ENCODE measurements around the gene RDH12.

DNA sequence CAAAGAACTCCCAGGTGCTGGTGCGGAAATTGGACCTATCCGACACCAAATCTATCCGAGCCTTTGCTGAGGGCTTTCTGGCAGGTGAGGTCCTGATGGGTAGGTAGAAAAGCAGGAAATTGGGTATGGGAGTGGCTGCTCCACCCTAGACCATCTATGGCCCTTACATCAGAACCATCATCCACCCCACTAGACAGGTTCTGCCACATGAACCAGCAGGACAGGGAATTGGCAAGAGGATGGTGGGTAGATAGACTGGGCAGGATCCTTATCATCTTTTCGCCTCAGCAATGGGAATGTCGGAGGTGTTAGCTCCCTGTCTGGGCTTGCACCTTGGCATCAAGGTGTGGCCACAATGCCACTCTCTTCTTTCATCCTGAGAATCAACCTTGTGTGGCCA is 23.5 kb downstream of the RDH12 start:
- no peak for TF ChIP-seq POLR2A (IDR thresholded peaks at IDR 0.05)
- TF ChIP-seq, protein P1, sequence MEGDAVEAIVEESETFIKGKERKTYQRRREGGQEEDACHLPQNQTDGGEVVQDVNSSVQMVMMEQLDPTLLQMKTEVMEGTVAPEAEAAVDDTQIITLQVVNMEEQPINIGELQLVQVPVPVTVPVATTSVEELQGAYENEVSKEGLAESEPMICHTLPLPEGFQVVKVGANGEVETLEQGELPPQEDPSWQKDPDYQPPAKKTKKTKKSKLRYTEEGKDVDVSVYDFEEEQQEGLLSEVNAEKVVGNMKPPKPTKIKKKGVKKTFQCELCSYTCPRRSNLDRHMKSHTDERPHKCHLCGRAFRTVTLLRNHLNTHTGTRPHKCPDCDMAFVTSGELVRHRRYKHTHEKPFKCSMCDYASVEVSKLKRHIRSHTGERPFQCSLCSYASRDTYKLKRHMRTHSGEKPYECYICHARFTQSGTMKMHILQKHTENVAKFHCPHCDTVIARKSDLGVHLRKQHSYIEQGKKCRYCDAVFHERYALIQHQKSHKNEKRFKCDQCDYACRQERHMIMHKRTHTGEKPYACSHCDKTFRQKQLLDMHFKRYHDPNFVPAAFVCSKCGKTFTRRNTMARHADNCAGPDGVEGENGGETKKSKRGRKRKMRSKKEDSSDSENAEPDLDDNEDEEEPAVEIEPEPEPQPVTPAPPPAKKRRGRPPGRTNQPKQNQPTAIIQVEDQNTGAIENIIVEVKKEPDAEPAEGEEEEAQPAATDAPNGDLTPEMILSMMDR (IDR thresholded peaks at IDR 0.05 in 4 of 5, conservative IDR thresholded peaks at IDR 0.05 in 1 of 5), result no peak

Data from gastrocnemius medialis (tissue), 4 donors.